Osteoblast (primary cell): Measurements from ENCODE around the gene UBTD2. TPM values are rescaled to one million over a fixed set of nuclear protein-coding genes. Genes with fewer than 3 reads are reported as not detected.

Source experiments
- DNase-seq: peaks from one replicate; pipeline ENCODE4 v3.0.0; 2011; ENCODE audit warnings: low spot score, mixed read lengths; ENCODE audit not compliant: insufficient read length; ENCODE audit errors: missing footprints
- H2AFZ ChIP-seq: 2 replicates; pipeline ENCODE4 v1.6.0; 2011; ENCODE audit warnings: mild to moderate bottlenecking, low read length
- H3K27ac ChIP-seq: 2 replicates; pipeline ENCODE4 v1.5.1; 2011; ENCODE audit warnings: mild to moderate bottlenecking, low read depth, low read length, moderate library complexity
- H3K27me3 ChIP-seq: 2 replicates; pipeline ENCODE4 v1.6.0; 2012; ENCODE audit warnings: mild to moderate bottlenecking, control low read depth, inconsistent platforms, low read length, moderate library complexity; ENCODE audit not compliant: insufficient read depth
- H3K36me3 ChIP-seq: 2 replicates; pipeline ENCODE4 v1.5.1; 2011; ENCODE audit warnings: mild to moderate bottlenecking, low read length, control low read depth, moderate library complexity; ENCODE audit not compliant: insufficient read depth
- H3K4me1 ChIP-seq: 2 replicates; pipeline ENCODE4 v1.5.1; 2011; ENCODE audit warnings: mild to moderate bottlenecking, low read length, control low read depth, moderate library complexity; ENCODE audit not compliant: insufficient read depth
- H3K4me2 ChIP-seq: 2 replicates; pipeline ENCODE4 v1.6.0; 2011; ENCODE audit warnings: mild to moderate bottlenecking, low read length; ENCODE audit not compliant: insufficient read depth
- H3K4me3 ChIP-seq: fragments of 200-600 bp; sonication (generic); 3 replicates; pipeline ENCODE4 v1.5.1; 2012; ENCODE audit warnings: mild to moderate bottlenecking, low read length, inconsistent platforms; ENCODE audit not compliant: insufficient read depth
- H3K79me2 ChIP-seq: 2 replicates; pipeline ENCODE4 v1.6.0; 2012; ENCODE audit warnings: mild to moderate bottlenecking, low read length, control low read depth, inconsistent platforms; ENCODE audit not compliant: insufficient read depth
- H3K9me3 ChIP-seq: 2 replicates; pipeline ENCODE4 v1.5.1; 2011; ENCODE audit warnings: low read depth, low read length, control low read depth
- H4K20me1 ChIP-seq: 2 replicates; pipeline ENCODE4 v1.6.0; 2012; ENCODE audit warnings: mild to moderate bottlenecking, low read length, control low read depth; ENCODE audit not compliant: insufficient read depth
- total RNA-seq: library from RNA; depleted of rRNA; stranded (reverse); fragments of >200 nt; gene quantifications from 2 replicates; pipeline ENCODE4 v1.2.3, GENCODE V29; 2012
- TF ChIP-seq, protein P1 (sequence below): IDR thresholded peaks from 2 replicates; pipeline ENCODE4 v1.5.1; 2011; ENCODE audit warnings: mild to moderate bottlenecking, low read depth, low read length, moderate library complexity; ENCODE audit errors: extremely low read depth

UBTD2 gene
- total RNA-seq, 1 donor = 37.6 TPM

DNA sequence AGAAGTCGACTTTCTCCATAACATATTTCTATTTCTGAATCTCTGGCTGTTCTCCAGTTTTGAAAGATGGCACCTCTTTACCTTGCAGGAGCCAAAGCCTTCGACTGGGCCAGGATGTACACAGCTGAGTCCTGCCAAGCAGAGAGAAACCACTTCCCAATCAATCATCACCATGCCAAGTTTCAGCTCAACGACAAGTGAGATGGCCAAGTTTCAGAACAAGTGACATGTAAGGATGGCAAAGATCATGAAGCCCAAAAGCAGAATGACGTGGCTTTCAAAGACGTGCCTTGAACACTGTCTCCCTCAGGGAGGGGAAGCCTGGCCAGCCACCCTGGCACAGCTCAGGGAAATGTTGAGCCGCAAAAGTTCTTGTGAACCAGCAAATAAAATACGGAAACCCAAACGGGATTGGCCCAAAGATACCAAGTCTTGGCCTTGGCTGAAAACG, 113.3 kb downstream of the UBTD2 start:
- TF ChIP-seq, protein P1, sequence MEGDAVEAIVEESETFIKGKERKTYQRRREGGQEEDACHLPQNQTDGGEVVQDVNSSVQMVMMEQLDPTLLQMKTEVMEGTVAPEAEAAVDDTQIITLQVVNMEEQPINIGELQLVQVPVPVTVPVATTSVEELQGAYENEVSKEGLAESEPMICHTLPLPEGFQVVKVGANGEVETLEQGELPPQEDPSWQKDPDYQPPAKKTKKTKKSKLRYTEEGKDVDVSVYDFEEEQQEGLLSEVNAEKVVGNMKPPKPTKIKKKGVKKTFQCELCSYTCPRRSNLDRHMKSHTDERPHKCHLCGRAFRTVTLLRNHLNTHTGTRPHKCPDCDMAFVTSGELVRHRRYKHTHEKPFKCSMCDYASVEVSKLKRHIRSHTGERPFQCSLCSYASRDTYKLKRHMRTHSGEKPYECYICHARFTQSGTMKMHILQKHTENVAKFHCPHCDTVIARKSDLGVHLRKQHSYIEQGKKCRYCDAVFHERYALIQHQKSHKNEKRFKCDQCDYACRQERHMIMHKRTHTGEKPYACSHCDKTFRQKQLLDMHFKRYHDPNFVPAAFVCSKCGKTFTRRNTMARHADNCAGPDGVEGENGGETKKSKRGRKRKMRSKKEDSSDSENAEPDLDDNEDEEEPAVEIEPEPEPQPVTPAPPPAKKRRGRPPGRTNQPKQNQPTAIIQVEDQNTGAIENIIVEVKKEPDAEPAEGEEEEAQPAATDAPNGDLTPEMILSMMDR = no peak
- H2AFZ ChIP-seq = no peak overlapping the region
- no peaks in the 10 kb centered on the region for H3K27me3 ChIP-seq
- DNase-seq = peak; percentile 43
- no peaks in the 10 kb centered on the region for H3K9me3 ChIP-seq
- H3K4me2 ChIP-seq = no peak overlapping the region
- H3K79me2 ChIP-seq = peaks cover 79% of the 10 kb centered on the region
- peaks cover 20% of the 10 kb centered on the region for H4K20me1 ChIP-seq
- H3K27ac ChIP-seq = no peak overlapping the region
- peaks cover 25% of the 10 kb centered on the region for H3K4me1 ChIP-seq
- no peak overlapping the region for H3K4me3 ChIP-seq
- H3K36me3 ChIP-seq = peaks cover 5% of the 10 kb centered on the region

DNA sequence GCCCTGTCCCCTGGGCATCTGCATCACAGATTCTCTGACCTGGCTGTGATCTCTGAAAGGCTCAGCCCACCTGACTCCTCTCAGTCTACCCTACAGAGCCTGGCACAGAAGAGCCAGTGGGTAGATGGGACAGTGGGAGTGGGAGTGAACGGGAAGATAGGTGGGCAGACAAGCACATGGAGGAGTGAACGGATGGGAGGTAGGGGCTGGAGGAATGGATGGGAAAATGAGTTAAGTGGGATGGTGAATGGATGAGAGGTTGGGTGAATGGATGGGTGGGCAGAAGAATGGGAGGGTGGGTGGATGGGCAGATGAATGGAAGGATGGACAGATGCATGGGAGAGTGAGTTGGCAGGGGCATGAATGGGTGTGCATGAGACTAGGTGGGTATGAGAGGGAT, 114.3 kb downstream of the UBTD2 start:
- peaks cover 5% of the 10 kb centered on the region for H3K36me3 ChIP-seq
- peaks cover 79% of the 10 kb centered on the region for H3K79me2 ChIP-seq
- H3K27ac ChIP-seq = no peak overlapping the region
- peaks cover 30% of the 10 kb centered on the region for H3K4me1 ChIP-seq
- H3K27me3 ChIP-seq = no peaks in the 10 kb centered on the region
- no peak overlapping the region for H2AFZ ChIP-seq
- H3K4me3 ChIP-seq = no peak overlapping the region
- TF ChIP-seq, protein P1 = no peak
- peaks cover 24% of the 10 kb centered on the region for H4K20me1 ChIP-seq
- H3K4me2 ChIP-seq = no peak overlapping the region
- H3K9me3 ChIP-seq = no peaks in the 10 kb centered on the region
- DNase-seq = no peak

DNA sequence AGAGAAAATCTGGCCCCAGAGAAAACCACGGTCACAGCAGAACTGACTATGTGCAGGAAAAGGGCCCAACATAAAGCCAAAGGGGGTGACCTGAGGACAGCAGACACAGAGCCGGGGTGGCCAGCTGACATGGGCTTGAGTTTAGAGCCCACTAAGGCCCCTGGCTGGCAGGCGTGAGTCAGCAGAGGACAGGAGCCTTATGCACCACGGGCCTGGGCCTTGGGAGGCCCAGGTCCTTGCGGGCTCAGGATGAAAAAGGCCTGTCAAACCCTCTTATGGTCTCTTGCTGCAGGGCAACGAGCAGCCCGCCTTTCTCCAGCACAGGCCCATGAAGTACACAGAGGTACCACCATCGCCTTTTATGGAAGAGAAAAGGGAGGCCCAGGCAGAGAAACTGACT, 115.3 kb downstream of the UBTD2 start:
- Histone ChIP-seq H3K4me2 (no peak overlapping the region), H3K4me1 (peaks cover 28% of the 10 kb centered on the region), H2AFZ (no peak overlapping the region), H3K4me3 (no peak overlapping the region), H4K20me1 (peaks cover 23% of the 10 kb centered on the region), H3K27ac (no peak overlapping the region), H3K36me3 (peaks cover 3% of the 10 kb centered on the region), H3K79me2 (peaks cover 81% of the 10 kb centered on the region), H3K27me3 (no peaks in the 10 kb centered on the region), H3K9me3 (no peaks in the 10 kb centered on the region)
- no peak for DNase-seq
- TF ChIP-seq, protein P1 = no peak

DNA sequence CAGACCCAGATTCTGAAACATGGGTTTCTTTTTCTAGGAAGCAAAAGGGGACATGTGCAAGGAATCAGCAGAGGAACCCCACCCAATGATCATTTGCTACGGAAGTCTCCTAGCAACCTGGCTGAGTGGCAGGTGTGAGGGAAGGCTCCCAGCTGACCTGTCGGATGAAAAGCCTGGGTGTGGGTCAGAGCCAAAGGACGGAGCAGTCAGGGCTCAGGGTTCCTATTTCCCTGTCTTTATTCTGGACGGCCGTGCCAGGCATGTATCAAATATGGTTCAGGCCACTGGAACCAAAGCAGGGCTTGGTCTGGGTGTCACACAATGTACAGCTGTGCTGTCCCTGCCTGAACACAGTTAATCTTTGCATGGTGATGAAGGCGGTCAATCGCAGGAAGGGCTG, 115.7 kb downstream of the UBTD2 start:
- peaks cover 23% of the 10 kb centered on the region for H4K20me1 ChIP-seq
- no peaks in the 10 kb centered on the region for H3K9me3 ChIP-seq
- H2AFZ ChIP-seq = no peak overlapping the region
- TF ChIP-seq, protein P1 = no peak
- peaks cover 3% of the 10 kb centered on the region for H3K36me3 ChIP-seq
- no peak overlapping the region for H3K27ac ChIP-seq
- peaks cover 26% of the 10 kb centered on the region for H3K4me1 ChIP-seq
- H3K4me2 ChIP-seq = no peak overlapping the region
- peaks cover 85% of the 10 kb centered on the region for H3K79me2 ChIP-seq
- no peak overlapping the region for H3K4me3 ChIP-seq
- no peak for DNase-seq
- no peaks in the 10 kb centered on the region for H3K27me3 ChIP-seq
